ENCODE measurements around the gene C5orf52. TPM values are rescaled to one million over a fixed set of nuclear protein-coding genes. Genes with fewer than 3 reads are reported as not detected.

Gene C5orf52
- total RNA-seq (not detected), polyA plus RNA-seq (not detected)
- long read RNA-seq, donor 1: 0 reads
- long read RNA-seq, donor 2: 0 reads

DNA sequence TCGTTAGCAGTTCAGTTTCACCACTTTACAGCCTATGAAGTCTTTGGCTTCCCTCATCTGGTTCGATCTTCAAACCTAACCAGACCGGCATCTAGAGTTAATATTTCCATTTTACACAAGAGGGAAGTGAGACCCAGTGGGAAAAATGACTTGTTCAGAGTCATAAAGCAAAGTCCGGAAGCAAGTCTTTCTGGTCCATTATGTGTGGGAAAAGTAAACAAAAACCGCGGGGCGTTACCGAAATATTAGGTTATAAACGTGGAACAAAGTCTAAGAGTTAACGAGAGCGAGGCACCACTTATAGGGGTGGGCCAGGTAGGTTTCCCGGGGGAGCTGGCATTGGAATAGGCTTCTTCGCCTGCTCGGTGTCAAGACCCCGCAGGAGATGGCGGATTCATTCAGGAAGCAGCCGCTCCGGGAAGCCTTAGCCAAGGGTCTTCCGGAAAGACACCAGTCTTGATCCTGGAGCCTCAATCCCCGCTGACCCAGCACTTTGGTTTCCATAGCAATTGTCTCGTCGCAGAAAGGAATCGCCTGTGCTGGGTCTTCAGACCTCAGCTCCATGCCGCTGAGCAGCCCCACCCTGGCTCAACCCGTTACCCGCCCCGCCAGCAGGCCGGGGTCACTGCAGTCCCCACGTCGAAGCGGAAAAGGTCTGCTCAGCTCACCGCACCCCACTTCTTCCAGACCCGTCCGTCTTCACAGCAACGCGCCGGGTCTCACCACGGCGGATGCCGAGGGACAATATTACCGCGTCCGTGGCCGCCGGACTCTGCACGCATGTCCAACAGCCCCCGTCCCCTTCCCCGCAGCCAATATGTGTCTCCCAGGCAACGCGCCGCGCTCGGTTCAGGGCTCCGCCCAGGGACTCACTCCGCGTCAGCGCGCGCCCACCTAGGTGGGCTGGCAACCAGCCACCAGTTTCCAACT is at the start of gene C5orf52:
TSS of gene C5orf52 (plus strand) at position 872 of the 930 bp plus-strand sequence. CDS start 82 bp downstream, outside the sequence.
- WGBS, 2 donors: 1% methylated on average over 59 of the region's 59 CpGs
- H3K4me3 ChIP-seq (ENCODE audit: low read length in 2 of 2): peak within 1 kb of the TSS; percentile 29 to 30
- no peaks in the 10 kb centered on the region for H3K36me3 ChIP-seq (ENCODE audit: control insufficient read depth in 1 of 2, insufficient read depth in 2 of 2, low read length in 1 of 2)
- no peaks in the 10 kb centered on the region for H3K27me3 ChIP-seq (ENCODE audit: control insufficient read depth in 1 of 2, insufficient read depth in 2 of 2, low read length in 1 of 2)
- DNase-seq: peak; percentile 57 to 87
- ATAC-seq (ENCODE audit: low FRiP score): peak; percentile 55
- H3K9me3 ChIP-seq (ENCODE audit: control insufficient read depth, low read length): no peaks in the 10 kb centered on the region
- H3K4me1 ChIP-seq (ENCODE audit: control insufficient read depth in 1 of 2, insufficient read depth in 2 of 2, low read length in 2 of 2): no peaks in the 10 kb centered on the region
- intact Hi-C loops (cut with DNase I): no loop called here
- no peak within 1 kb of the TSS for H3K27ac ChIP-seq (ENCODE audit: low read depth in 1 of 2, low read length in 2 of 2)

DNA sequence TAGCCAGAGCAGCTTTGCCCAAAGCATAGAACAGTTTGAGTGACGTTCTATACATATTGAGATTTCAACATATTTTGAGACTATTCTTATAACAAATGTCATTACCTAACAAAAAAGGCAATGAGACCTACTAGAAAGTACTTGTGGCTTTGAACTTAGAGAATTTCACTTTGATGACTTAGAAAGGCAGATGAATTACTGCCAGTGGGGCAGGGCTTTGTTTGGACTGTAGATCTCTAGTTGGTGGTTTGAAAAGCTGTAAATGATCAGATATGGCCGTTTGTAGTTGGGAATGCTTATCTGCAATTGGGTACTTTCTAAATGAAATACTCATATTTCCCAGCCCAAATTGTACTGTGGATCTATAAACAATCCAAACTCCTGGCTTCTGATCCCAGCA is 47.2 kb upstream of the C5orf52 start:
- Histone ChIP-seq H3K4me3 (ENCODE audit: low read length in 2 of 2) (no peak overlapping the region), H3K27me3 (ENCODE audit: control insufficient read depth in 1 of 2, insufficient read depth in 2 of 2, low read length in 1 of 2) (no peaks in the 10 kb centered on the region), H3K27ac (ENCODE audit: low read depth in 1 of 2, low read length in 2 of 2) (no peak overlapping the region), H3K36me3 (ENCODE audit: control insufficient read depth in 1 of 2, insufficient read depth in 2 of 2, low read length in 1 of 2) (no peaks in the 10 kb centered on the region), H3K4me1 (ENCODE audit: control insufficient read depth in 1 of 2, insufficient read depth in 2 of 2, low read length in 2 of 2) (peaks cover 0 to 1% of the 10 kb centered on the region in 2 donors), H3K9me3 (ENCODE audit: control insufficient read depth, low read length) (no peaks in the 10 kb centered on the region)
- 40 to 49% methylated on average over 2 of the region's 2 CpGs for WGBS, 2 donors
- intact Hi-C loops (cut with DNase I): no loop called here
- no peak for ATAC-seq (ENCODE audit: low FRiP score)
- no peak for DNase-seq

DNA sequence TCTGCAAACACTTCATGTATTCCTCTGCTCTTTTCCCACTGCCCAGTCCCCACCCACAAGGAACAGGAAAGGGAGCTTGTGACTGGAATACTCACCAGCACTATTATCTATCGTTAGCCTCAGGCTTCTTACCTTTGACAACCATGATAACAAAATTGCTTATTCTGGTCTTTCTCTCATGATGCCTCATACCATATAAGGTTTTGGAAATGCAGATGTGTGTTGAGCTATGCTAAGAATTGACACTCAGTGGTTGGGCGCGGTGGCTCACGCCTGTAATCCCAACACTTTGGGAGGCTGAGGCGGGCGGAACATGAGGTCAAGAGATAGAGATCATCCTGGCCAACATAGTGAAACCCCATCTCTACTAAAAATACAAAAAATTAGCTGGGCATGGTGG is 44.5 kb upstream of the C5orf52 start:
- Histone ChIP-seq H3K9me3 (ENCODE audit: control insufficient read depth, low read length) (no peaks in the 10 kb centered on the region), H3K27ac (ENCODE audit: low read depth in 1 of 2, low read length in 2 of 2) (no peak overlapping the region), H3K36me3 (ENCODE audit: control insufficient read depth in 1 of 2, insufficient read depth in 2 of 2, low read length in 1 of 2) (no peaks in the 10 kb centered on the region), H3K27me3 (ENCODE audit: control insufficient read depth in 1 of 2, insufficient read depth in 2 of 2, low read length in 1 of 2) (no peaks in the 10 kb centered on the region), H3K4me3 (ENCODE audit: low read length in 2 of 2) (no peak overlapping the region), H3K4me1 (ENCODE audit: control insufficient read depth in 1 of 2, insufficient read depth in 2 of 2, low read length in 2 of 2) (peaks cover 0 to 1% of the 10 kb centered on the region in 2 donors)
- DNase-seq: no peak
- 93 to 95% methylated on average over 6 of the region's 6 CpGs for WGBS, 2 donors
- intact Hi-C loops (cut with DNase I): no loop called here
- no peak for ATAC-seq (ENCODE audit: low FRiP score)

DNA sequence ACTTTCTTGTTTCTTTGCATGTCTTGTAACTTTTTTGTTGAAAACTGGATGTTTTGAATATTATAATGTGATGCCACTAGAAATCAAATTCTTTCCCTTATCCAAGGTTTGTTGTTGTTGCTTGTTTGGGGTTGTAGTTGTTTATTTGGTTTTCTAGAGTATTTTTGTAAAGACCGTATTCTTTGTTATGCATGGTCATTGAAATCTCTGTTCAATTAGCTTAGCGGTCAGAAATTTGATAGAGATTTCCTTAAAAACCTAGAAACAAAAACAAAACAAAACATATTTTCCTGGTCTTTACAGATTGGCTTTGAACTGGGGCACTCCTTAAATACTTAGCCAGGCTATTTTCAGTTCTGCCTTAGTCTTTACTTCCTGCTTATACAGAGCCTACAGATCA is 41.0 kb upstream of the C5orf52 start:
- ATAC-seq (ENCODE audit: low FRiP score): no peak
- WGBS, 2 donors: 92 to 96% methylated on average over 2 of the region's 2 CpGs
- no peak for DNase-seq
- no peaks in the 10 kb centered on the region for H3K27me3 ChIP-seq (ENCODE audit: control insufficient read depth in 1 of 2, insufficient read depth in 2 of 2, low read length in 1 of 2)
- no peaks in the 10 kb centered on the region for H3K36me3 ChIP-seq (ENCODE audit: control insufficient read depth in 1 of 2, insufficient read depth in 2 of 2, low read length in 1 of 2)
- intact Hi-C loops (cut with DNase I): no loop called here
- H3K4me3 ChIP-seq (ENCODE audit: low read length in 2 of 2): no peak overlapping the region
- no peaks in the 10 kb centered on the region for H3K9me3 ChIP-seq (ENCODE audit: control insufficient read depth, low read length)
- peaks cover 0 to 1% of the 10 kb centered on the region in 2 donors for H3K4me1 ChIP-seq (ENCODE audit: control insufficient read depth in 1 of 2, insufficient read depth in 2 of 2, low read length in 2 of 2)
- H3K27ac ChIP-seq (ENCODE audit: low read depth in 1 of 2, low read length in 2 of 2): no peak overlapping the region

DNA sequence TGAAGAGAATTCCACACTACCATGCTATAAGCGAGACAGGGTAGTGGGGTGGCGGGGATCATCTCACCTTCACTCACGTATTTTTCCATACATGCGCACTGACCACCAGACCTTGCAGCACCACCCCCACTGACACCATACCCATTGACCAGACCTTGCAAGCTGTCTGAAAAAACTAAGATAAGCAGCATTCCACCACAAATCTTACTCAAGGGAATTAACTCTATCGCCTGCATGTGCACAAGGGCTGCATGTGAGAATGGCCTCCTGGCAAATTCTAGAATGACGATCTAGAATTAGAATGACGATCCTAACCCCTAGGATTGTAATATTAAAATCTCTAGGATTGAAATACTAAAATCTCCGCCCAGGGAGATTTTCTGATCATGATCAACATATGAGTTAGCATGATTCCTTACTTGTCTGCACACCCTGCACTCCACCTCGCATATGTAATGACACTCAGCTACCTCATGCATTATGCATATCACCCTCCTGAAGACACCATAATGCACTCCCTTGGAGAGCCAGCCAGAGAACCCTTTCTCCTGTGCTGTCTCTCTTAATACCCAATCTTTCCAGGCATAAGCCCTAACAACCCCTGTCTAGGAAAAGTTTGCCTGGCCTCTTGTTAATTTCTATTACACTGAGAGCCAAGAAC is 30.8 kb upstream of the C5orf52 start:
- Histone ChIP-seq H3K4me1 (ENCODE audit: control insufficient read depth in 1 of 2, insufficient read depth in 2 of 2, low read length in 2 of 2) (no peaks in the 10 kb centered on the region), H3K27ac (ENCODE audit: low read depth in 1 of 2, low read length in 2 of 2) (no peak overlapping the region), H3K4me3 (ENCODE audit: low read length in 2 of 2) (no peak overlapping the region), H3K27me3 (ENCODE audit: control insufficient read depth in 1 of 2, insufficient read depth in 2 of 2, low read length in 1 of 2) (no peaks in the 10 kb centered on the region), H3K36me3 (ENCODE audit: control insufficient read depth in 1 of 2, insufficient read depth in 2 of 2, low read length in 1 of 2) (no peaks in the 10 kb centered on the region), H3K9me3 (ENCODE audit: control insufficient read depth, low read length) (no peaks in the 10 kb centered on the region)
- intact Hi-C loops (cut with DNase I): no loop called here
- 85 to 91% methylated on average over 9 of the region's 9 CpGs for WGBS, 2 donors
- ATAC-seq (ENCODE audit: low FRiP score) (no peak), DNase-seq (no peak)

DNA sequence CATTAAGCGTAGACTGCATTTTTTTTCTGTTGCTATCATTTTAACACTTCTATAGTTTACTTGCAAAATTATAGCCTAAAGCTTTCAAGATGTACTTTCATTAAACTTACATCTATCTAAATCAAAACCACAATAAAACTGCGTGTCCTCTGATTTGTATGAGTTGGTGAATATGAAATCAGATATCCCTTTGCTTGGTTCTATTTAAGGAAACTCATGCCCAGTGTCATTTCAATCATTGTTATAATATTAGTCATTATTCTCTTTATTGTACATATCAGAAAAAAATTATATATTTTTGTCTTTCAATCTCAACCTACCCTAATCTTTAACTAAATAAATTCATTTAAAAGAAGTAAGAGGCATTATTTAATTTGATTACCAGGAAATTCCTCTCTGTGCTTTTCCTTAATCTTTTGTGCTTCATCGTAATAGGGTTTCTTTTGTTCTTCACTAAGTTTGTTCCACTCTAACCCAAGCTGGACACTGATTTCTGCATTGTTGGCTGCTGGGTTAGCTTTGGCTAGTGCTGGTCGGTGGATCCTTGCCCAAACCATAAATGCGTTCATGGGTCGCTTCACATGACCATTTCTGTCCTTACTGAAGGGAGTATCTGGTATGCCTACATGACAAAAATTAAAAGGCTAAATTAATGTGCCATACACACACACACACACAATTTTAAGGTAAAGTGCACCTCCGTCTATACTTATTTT is 22.9 kb upstream of the C5orf52 start:
- WGBS, 2 donors: 66 to 74% methylated on average over 7 of the region's 7 CpGs
- Histone ChIP-seq H3K27me3 (ENCODE audit: control insufficient read depth in 1 of 2, insufficient read depth in 2 of 2, low read length in 1 of 2) (no peaks in the 10 kb centered on the region), H3K4me3 (ENCODE audit: low read length in 2 of 2) (no peak overlapping the region), H3K9me3 (ENCODE audit: control insufficient read depth, low read length) (no peaks in the 10 kb centered on the region), H3K36me3 (ENCODE audit: control insufficient read depth in 1 of 2, insufficient read depth in 2 of 2, low read length in 1 of 2) (no peaks in the 10 kb centered on the region), H3K27ac (ENCODE audit: low read depth in 1 of 2, low read length in 2 of 2) (no peak overlapping the region), H3K4me1 (ENCODE audit: control insufficient read depth in 1 of 2, insufficient read depth in 2 of 2, low read length in 2 of 2) (no peaks in the 10 kb centered on the region)
- intact Hi-C loops (cut with DNase I): no loop called here
- ATAC-seq (ENCODE audit: low FRiP score) (no peak), DNase-seq (no peak)

DNA sequence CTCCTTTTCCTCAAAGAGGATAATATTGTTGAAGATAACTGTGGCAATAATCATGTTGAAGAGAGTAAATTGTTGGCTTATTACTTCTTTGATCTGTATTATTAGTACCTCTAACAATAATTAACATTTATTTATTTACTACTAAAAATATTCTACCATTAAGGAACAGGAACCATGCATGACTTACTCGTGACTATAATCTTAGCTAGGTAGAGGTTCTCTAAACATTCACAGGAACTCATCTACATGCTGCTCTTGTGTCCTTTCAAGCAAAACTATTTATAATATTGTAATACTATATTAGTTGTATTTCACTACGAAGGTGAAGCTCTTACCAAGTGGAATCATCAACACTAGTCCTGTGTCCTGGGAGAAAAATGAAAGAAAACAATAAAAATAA is 22.2 kb upstream of the C5orf52 start:
- H3K4me3 ChIP-seq (ENCODE audit: low read length in 2 of 2): no peak overlapping the region
- intact Hi-C loops (cut with DNase I): no loop called here
- no peaks in the 10 kb centered on the region for H3K36me3 ChIP-seq (ENCODE audit: control insufficient read depth in 1 of 2, insufficient read depth in 2 of 2, low read length in 1 of 2)
- no peaks in the 10 kb centered on the region for H3K4me1 ChIP-seq (ENCODE audit: control insufficient read depth in 1 of 2, insufficient read depth in 2 of 2, low read length in 2 of 2)
- H3K27me3 ChIP-seq (ENCODE audit: control insufficient read depth in 1 of 2, insufficient read depth in 2 of 2, low read length in 1 of 2): no peaks in the 10 kb centered on the region
- H3K27ac ChIP-seq (ENCODE audit: low read depth in 1 of 2, low read length in 2 of 2): no peak overlapping the region
- ATAC-seq (ENCODE audit: low FRiP score) (no peak), DNase-seq (no peak)
- WGBS, 2 donors: 79 to 84% methylated on average over 2 of the region's 2 CpGs
- H3K9me3 ChIP-seq (ENCODE audit: control insufficient read depth, low read length): no peaks in the 10 kb centered on the region

DNA sequence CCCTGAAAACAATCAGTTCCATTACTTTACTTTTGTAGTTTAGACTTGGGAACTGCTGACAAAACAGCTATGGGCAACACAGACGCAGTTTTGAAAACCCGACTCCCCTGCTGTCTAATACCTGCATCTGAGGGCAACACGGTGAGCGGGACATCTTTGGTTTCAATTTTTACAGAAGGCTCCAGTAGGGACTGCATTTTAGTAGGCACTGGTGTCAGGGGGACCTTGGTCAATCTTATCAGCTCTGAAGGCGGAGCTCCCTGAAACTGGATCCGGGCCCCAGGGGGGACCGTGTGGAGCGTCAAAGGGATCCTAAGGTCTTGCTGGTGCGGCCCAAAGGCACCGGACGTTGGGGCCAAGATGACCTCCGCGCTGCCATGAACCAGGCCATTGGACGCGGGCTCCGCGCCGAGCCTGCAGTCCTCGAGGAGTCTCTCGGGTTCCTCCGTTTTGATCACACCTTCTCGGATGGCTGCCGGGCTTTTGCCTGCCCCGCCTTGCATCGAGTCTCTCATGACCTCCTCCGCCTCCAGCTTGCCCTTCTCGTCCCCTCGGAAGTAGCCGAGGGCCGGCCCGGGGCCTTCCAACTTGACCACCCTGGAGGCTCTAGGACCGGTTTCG is 20.2 kb upstream of the C5orf52 start:
- intact Hi-C loops (cut with DNase I): no loop called here

More for the DNA sequence above, 20.2 kb upstream of the C5orf52 start:
- Histone ChIP-seq H3K27me3 (ENCODE audit: control insufficient read depth in 1 of 2, insufficient read depth in 2 of 2, low read length in 1 of 2) (no peaks in the 10 kb centered on the region), H3K4me3 (ENCODE audit: low read length in 2 of 2) (no peak overlapping the region), H3K9me3 (ENCODE audit: control insufficient read depth, low read length) (no peaks in the 10 kb centered on the region), H3K36me3 (ENCODE audit: control insufficient read depth in 1 of 2, insufficient read depth in 2 of 2, low read length in 1 of 2) (no peaks in the 10 kb centered on the region), H3K4me1 (ENCODE audit: control insufficient read depth in 1 of 2, insufficient read depth in 2 of 2, low read length in 2 of 2) (no peaks in the 10 kb centered on the region), H3K27ac (ENCODE audit: low read depth in 1 of 2, low read length in 2 of 2) (no peak overlapping the region)
- DNase-seq (no peak), ATAC-seq (ENCODE audit: low FRiP score) (peak; percentile 19)
- 76 to 80% methylated on average over 33 of the region's 33 CpGs for WGBS, 2 donors

Data from aorta (tissue), 5 donors.